HL-60 (cell line): ENCODE results near the gene MBD5.

Source experiments
- DNase-seq, 2 experiments: peaks; one replicate each; pipeline ENCODE4 v3.0.0-alpha.2; 2010 to 2020; ENCODE audit warnings: low read depth in 1 of 2, low spot score in 1 of 2
- H3K27ac ChIP-seq: fragments of 250-450 bp; sonication (Bioruptor Pico); replicated peaks from 2 replicates; pipeline ENCODE4 v1.5.1; 2020; ENCODE audit warnings: mild to moderate bottlenecking, moderate library complexity
- H3K27me3 ChIP-seq: fragments of 250-450 bp; sonication (Bioruptor Pico); 2 replicates; pipeline ENCODE4 v1.5.1; 2021; ENCODE audit warnings: mild to moderate bottlenecking, moderate library complexity; ENCODE audit not compliant: insufficient read depth, poor library complexity, severe bottlenecking
- H3K4me3 ChIP-seq: replicated peaks from 2 replicates; pipeline ENCODE4 v1.5.1; 2011; ENCODE audit warnings: mild to moderate bottlenecking, control low read depth, low read length; ENCODE audit not compliant: insufficient read depth
- GABPA ChIP-seq: IDR thresholded peaks from 2 replicates; pipeline ENCODE4 v1.6.1; 2012; ENCODE audit warnings: low read depth
- POLR2AphosphoS5 ChIP-seq: IDR thresholded peaks from 2 replicates; pipeline ENCODE4 v1.6.1; 2012; ENCODE audit warnings: low read depth
- REST ChIP-seq: IDR thresholded peaks from 2 replicates; pipeline ENCODE4 v1.6.1; 2012; ENCODE audit warnings: low read depth; ENCODE audit not compliant: insufficient replicate concordance
- SPI1 ChIP-seq: IDR thresholded peaks from 2 replicates; pipeline ENCODE4 v1.6.1; 2012; ENCODE audit warnings: low read depth, mild to moderate bottlenecking, borderline replicate concordance
- TF ChIP-seq, protein P1 (sequence below): IDR thresholded peaks from one replicate; pipeline ENCODE4 v1.5.1; 2011; ENCODE audit warnings: low read length, control low read depth, inconsistent platforms; ENCODE audit not compliant: insufficient read depth

MBD5 gene

GRCh38 chr2:148430101-148430500, 409.2 kb downstream of the MBD5 start:
- Histone ChIP-seq H3K4me3 (no peak overlapping the region), H3K27ac (no peak overlapping the region), H3K27me3 (no peaks in the 10 kb centered on the region)
- TF ChIP-seq, protein P1, sequence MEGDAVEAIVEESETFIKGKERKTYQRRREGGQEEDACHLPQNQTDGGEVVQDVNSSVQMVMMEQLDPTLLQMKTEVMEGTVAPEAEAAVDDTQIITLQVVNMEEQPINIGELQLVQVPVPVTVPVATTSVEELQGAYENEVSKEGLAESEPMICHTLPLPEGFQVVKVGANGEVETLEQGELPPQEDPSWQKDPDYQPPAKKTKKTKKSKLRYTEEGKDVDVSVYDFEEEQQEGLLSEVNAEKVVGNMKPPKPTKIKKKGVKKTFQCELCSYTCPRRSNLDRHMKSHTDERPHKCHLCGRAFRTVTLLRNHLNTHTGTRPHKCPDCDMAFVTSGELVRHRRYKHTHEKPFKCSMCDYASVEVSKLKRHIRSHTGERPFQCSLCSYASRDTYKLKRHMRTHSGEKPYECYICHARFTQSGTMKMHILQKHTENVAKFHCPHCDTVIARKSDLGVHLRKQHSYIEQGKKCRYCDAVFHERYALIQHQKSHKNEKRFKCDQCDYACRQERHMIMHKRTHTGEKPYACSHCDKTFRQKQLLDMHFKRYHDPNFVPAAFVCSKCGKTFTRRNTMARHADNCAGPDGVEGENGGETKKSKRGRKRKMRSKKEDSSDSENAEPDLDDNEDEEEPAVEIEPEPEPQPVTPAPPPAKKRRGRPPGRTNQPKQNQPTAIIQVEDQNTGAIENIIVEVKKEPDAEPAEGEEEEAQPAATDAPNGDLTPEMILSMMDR = no peak
- TF ChIP-seq SPI1 = no peak
- DNase-seq = no peak

DNA sequence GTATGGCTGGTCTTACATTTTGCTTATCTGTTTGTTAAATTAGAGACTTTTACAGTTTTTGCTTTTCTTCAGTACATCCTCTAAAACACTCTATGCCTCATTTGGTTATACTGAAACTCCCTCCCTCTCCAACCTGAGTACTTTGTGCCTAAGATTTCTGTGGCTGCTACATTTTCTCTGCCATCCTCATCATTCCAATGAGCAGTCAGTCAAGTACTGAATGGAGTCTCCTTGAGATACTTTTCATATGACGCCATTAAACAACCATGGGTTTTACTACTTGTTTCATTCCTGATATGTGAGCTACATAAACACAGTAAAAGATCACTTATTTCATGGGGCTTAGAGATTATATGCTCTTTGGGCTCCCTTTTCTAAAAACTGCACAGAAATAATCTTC, 427.0 kb downstream of the MBD5 start:
- H3K27ac ChIP-seq = no peak overlapping the region
- TF ChIP-seq REST (no peak), GABPA (no peak), POLR2AphosphoS5 (no peak), SPI1 (no peak)
- TF ChIP-seq, protein P1 = no peak
- no peak overlapping the region for H3K4me3 ChIP-seq
- DNase-seq = no peak
- no peaks in the 10 kb centered on the region for H3K27me3 ChIP-seq

GRCh38 chr2:148450531-148450930, 429.6 kb downstream of the MBD5 start:
- Histone ChIP-seq H3K27ac (no peak overlapping the region), H3K27me3 (no peaks in the 10 kb centered on the region), H3K4me3 (no peak overlapping the region)
- DNase-seq = no peak
- TF ChIP-seq SPI1 (no peak), POLR2AphosphoS5 (no peak), REST (no peak), GABPA (no peak)
- TF ChIP-seq, protein P1 = no peak

DNA sequence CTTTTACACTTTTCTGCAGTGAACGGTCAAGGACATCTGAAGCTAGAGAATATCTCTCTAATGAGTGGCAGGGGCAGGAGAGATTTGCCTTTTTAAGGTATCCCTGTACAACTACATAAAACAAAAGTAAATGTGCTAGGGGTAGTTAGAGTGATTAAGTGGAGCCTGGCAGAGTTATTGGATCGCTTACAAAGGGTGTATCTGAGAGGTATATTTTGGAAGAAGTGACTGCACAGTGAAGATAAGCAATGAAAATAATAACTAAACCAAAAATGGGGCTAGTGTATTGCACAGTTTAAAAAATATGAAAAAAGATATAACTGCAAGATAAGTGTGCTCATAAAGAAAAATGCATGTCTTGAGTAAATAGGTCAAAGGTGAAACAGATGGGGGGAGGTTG, 430.2 kb downstream of the MBD5 start:
- no peak overlapping the region for H3K4me3 ChIP-seq
- DNase-seq = no peak
- H3K27me3 ChIP-seq = no peaks in the 10 kb centered on the region
- no peak overlapping the region for H3K27ac ChIP-seq
- TF ChIP-seq GABPA = no peak
